IMR-90 (cell line): Measurements from ENCODE around the gene RGS16.

Source experiments
- CEBPB ChIP-seq: IDR thresholded peaks from 2 replicates; pipeline ENCODE4 v1.6.1; 2012; ENCODE audit warnings: low read depth, low read length, improper control_type of control experiment
- CHD1 ChIP-seq: IDR thresholded peaks from 2 replicates; pipeline ENCODE4 v1.6.1; 2012; ENCODE audit warnings: low read depth, low read length, improper control_type of control experiment
- CTCF ChIP-seq: conservative IDR thresholded peaks from 2 replicates; pipeline ENCODE4 v1.5.1; 2012; ENCODE audit warnings: mild to moderate bottlenecking, low read depth, low read length, improper control_type of control experiment
- MAZ ChIP-seq: IDR thresholded peaks from 2 replicates; pipeline ENCODE4 v1.6.1; 2012; ENCODE audit warnings: low read depth, mild to moderate bottlenecking, low read length, improper control_type of control experiment, moderate library complexity, borderline replicate concordance
- POLR2A ChIP-seq: IDR thresholded peaks from 2 replicates; pipeline ENCODE4 v1.6.1; 2012; ENCODE audit warnings: mild to moderate bottlenecking, low read depth, low read length
- RCOR1 ChIP-seq: IDR thresholded peaks from 2 replicates; pipeline ENCODE4 v1.6.1; 2012; ENCODE audit warnings: mild to moderate bottlenecking, low read length, improper control_type of control experiment; ENCODE audit not compliant: insufficient replicate concordance
- SMC3 ChIP-seq: fragments of 150-350 bp; IDR thresholded peaks from 2 replicates; pipeline ENCODE4 v1.6.1; 2016; ENCODE audit warnings: low read depth, mild to moderate bottlenecking, antibody characterized with exemption, low read length, moderate library complexity
- USF2 ChIP-seq: fragments of 150-350 bp; IDR thresholded peaks from 2 replicates; pipeline ENCODE4 v1.6.1; 2017; ENCODE audit warnings: mild to moderate bottlenecking, antibody characterized with exemption, low read length, low read depth

- no peak for TF ChIP-seq POLR2A
- TF ChIP-seq CTCF = no peak
- TF ChIP-seq RCOR1 = no peak
- TF ChIP-seq SMC3 = no peak
- TF ChIP-seq USF2 = no peak
- TF ChIP-seq MAZ = no peak
- no peak for TF ChIP-seq CEBPB
- TF ChIP-seq CHD1 = no peak
These were observed 20.4 kb upstream of the RGS16 start for GRCh38 chr1:182624577-182624976.
